ENCODE data around the gene JMJD8.

- TF ChIP-seq CTCF (IDR thresholded peaks at IDR 0.05) (peak in 2 of 6 experiments; percentile 5 to 16), POLR2A (IDR thresholded peaks at IDR 0.05) (peak in 3 of 4 donors; percentile 64 to 83 (median 82))
These were observed 4.1 kb downstream of the JMJD8 start, which contains the start of gene STUB1 for GRCh38 chr16:679814-680624.

Measured in esophagus squamous epithelium (tissue), 4 donors.